Raji (cell line): ENCODE data around the gene PLA2G6.

Experiments
- POLR2A ChIP-seq: IDR thresholded peaks from 2 replicates; pipeline ENCODE4 v1.6.1; 2011; ENCODE audit warnings: low read depth, low read length, control low read depth; ENCODE audit not compliant: insufficient read depth

Gene PLA2G6

GRCh38 chr22:38219632-38220031 is 38.0 kb upstream of the PLA2G6 start:
- TF ChIP-seq POLR2A = no peak

- no peak for TF ChIP-seq POLR2A
Observed at GRCh38 chr22:38218661-38219622, 37.3 kb upstream of the PLA2G6 start.

- no peak for TF ChIP-seq POLR2A
Observed at GRCh38 chr22:38215156-38216038, 33.8 kb upstream of the PLA2G6 start.

- no peak for TF ChIP-seq POLR2A
Observed at GRCh38 chr22:38214302-38215056, 32.8 kb upstream of the PLA2G6 start.

GRCh38 chr22:38213990-38214301 is 32.3 kb upstream of the PLA2G6 start:
- TF ChIP-seq POLR2A = no peak

GRCh38 chr22:38213319-38213989 is 31.8 kb upstream of the PLA2G6 start:
- no peak for TF ChIP-seq POLR2A

- TF ChIP-seq POLR2A = no peak
Observed at GRCh38 chr22:38212442-38212841, 30.8 kb upstream of the PLA2G6 start.

GRCh38 chr22:38211556-38211955 is 29.9 kb upstream of the PLA2G6 start:
- TF ChIP-seq POLR2A = no peak

- TF ChIP-seq POLR2A = no peak
Observed at GRCh38 chr22:38208551-38208968, 26.9 kb upstream of the PLA2G6 start.

GRCh38 chr22:38207898-38208432 is 26.3 kb upstream of the PLA2G6 start:
- TF ChIP-seq POLR2A = no peak

GRCh38 chr22:38205261-38206128 is 23.9 kb upstream of the PLA2G6 start:
- no peak for TF ChIP-seq POLR2A

GRCh38 chr22:38204784-38205183 is 23.2 kb upstream of the PLA2G6 start:
- TF ChIP-seq POLR2A = no peak

- TF ChIP-seq POLR2A = no peak
Observed at GRCh38 chr22:38203855-38204514, 22.4 kb upstream of the PLA2G6 start.
